G401.6 (cell line): ENCODE results near the gene MAPK8.

Experiments used
- FAIRE-seq: peaks from 2 replicates; lab custom pipeline; 2012; peaks lifted over from hg19 to GRCh38; lab: Jason Lieb, UNC

Gene MAPK8

GRCh38 chr10:48384699-48384982, 78.2 kb downstream of the MAPK8 start:
- no peak for FAIRE-seq

GRCh38 chr10:48389272-48389671, 82.8 kb downstream of the MAPK8 start:
- no peak for FAIRE-seq

- no peak for FAIRE-seq
These were observed 83.5 kb downstream of the MAPK8 start for GRCh38 chr10:48389846-48390557.

- FAIRE-seq: no peak
These were observed 84.0 kb downstream of the MAPK8 start for GRCh38 chr10:48390558-48390871.

- no peak for FAIRE-seq
These were observed 84.7 kb downstream of the MAPK8 start for GRCh38 chr10:48390933-48391845.

- FAIRE-seq: no peak
These were observed 85.5 kb downstream of the MAPK8 start for GRCh38 chr10:48391994-48392393.

GRCh38 chr10:48398261-48398660, 91.8 kb downstream of the MAPK8 start:
- no peak for FAIRE-seq

GRCh38 chr10:48399056-48399541, 92.6 kb downstream of the MAPK8 start:
- FAIRE-seq: no peak

- no peak for FAIRE-seq
These were observed 93.1 kb downstream of the MAPK8 start for GRCh38 chr10:48399551-48399950.

- no peak for FAIRE-seq
These were observed 93.8 kb downstream of the MAPK8 start for GRCh38 chr10:48400129-48400849.

- FAIRE-seq: no peak
These were observed 94.4 kb downstream of the MAPK8 start for GRCh38 chr10:48400850-48401220.

- no peak for FAIRE-seq
These were observed 98.2 kb downstream of the MAPK8 start for GRCh38 chr10:48404646-48405045.

GRCh38 chr10:48406204-48406603, 99.7 kb downstream of the MAPK8 start:
- no peak for FAIRE-seq

GRCh38 chr10:48406658-48407057, 100.2 kb downstream of the MAPK8 start:
- no peak for FAIRE-seq

- no peak for FAIRE-seq
These were observed 104.0 kb downstream of the MAPK8 start for GRCh38 chr10:48410503-48410902.

- FAIRE-seq: no peak
These were observed 105.0 kb downstream of the MAPK8 start for GRCh38 chr10:48411510-48411909.

GRCh38 chr10:48412081-48412480, 105.6 kb downstream of the MAPK8 start:
- FAIRE-seq: no peak

- no peak for FAIRE-seq
These were observed 106.5 kb downstream of the MAPK8 start for GRCh38 chr10:48412933-48413332.

GRCh38 chr10:48414160-48414559, 107.7 kb downstream of the MAPK8 start:
- no peak for FAIRE-seq

- FAIRE-seq: no peak
These were observed 108.3 kb downstream of the MAPK8 start for GRCh38 chr10:48414778-48415177.

GRCh38 chr10:48416584-48417232, 110.2 kb downstream of the MAPK8 start:
- no peak for FAIRE-seq

GRCh38 chr10:48417374-48417773, 110.9 kb downstream of the MAPK8 start:
- FAIRE-seq: no peak
